A549 (cell line): ENCODE results near the gene EP400. TPM values are rescaled to one million over a fixed set of nuclear protein-coding genes. Genes with fewer than 3 reads are reported as not detected.
"Not testable (repeated sequence)": the region's sequence is repeated elsewhere in the genome, so short reads cannot be mapped to it uniquely, and the experiment has no call there.

Experiments
- ATAC-seq, 2 experiments: fragments of 200-7000 bp in 1 of 2; fragments of >200 bp in 1 of 2; cut with Nextera tagmentation in 1 of 2; cut with Tn5 transposase in 1 of 2; 3 replicates each; pipeline versions ENCODE4 v1.8.0 to v1.9.1; 2018 to 2020; ENCODE audit warnings: mild to moderate bottlenecking in 1 of 2, moderate library complexity in 1 of 2
- CTCF ChIA-PET: fragments of 300-600 bp; sonication (Branson Sonifier 250); formaldehyde crosslinking; extraction: SDS; loops from one replicate; lab custom pipeline; 2021; ENCODE audit warnings: antibody characterized with exemption, inconsistent platforms; lab: Yijun Ruan, JAX
- POLR2A ChIA-PET: fragments of 350-600 bp; formaldehyde crosslinking; extraction: SDS; loops from one replicate; lab custom pipeline; 2021; ENCODE audit warnings: antibody characterized with exemption, inconsistent platforms; lab: Yijun Ruan, JAX
- DNase-seq, 2 experiments: peaks; one replicate each; pipeline versions ENCODE4 v3.0.0 to v3.0.0-alpha.2; 2011 to 2016; ENCODE audit warnings: low read depth in 1 of 2, low spot score in 1 of 2
- FAIRE-seq: peaks from 2 replicates; lab custom pipeline; 2011; peaks lifted over from hg19 to GRCh38; lab: Jason Lieb, UNC
- H3K27ac ChIP-seq, 2 experiments: fragments of >200 bp; sonication (Bioruptor Twin); formaldehyde crosslinking; 3 replicates each; pipeline ENCODE4 v1.5.1; 2016 to 2017
- H3K4me1 ChIP-seq: fragments of >200 bp; sonication (Bioruptor Twin); formaldehyde crosslinking; 3 replicates; pipeline ENCODE4 v1.6.1; 2016
- H3K4me2 ChIP-seq: fragments of >200 bp; sonication (Bioruptor Twin); formaldehyde crosslinking; 3 replicates; pipeline ENCODE4 v1.6.1; 2016
- H3K4me3 ChIP-seq: fragments of >200 bp; sonication (Bioruptor Twin); formaldehyde crosslinking; 3 replicates; pipeline ENCODE4 v1.5.1; 2016
- H3K9me3 ChIP-seq: fragments of >200 bp; sonication (Bioruptor Twin); formaldehyde crosslinking; 3 replicates; pipeline ENCODE4 v1.6.1; 2016
- CBX2 ChIP-seq: fragments of 200-600 bp; sonication (generic); IDR thresholded peaks from 2 replicates; pipeline ENCODE4 v1.6.1; 2016; ENCODE audit warnings: low read depth, mild to moderate bottlenecking, borderline replicate concordance
- CHD2 ChIP-seq: fragments of 150-350 bp; IDR thresholded peaks from 2 replicates; pipeline ENCODE4 v1.6.1; 2014; ENCODE audit warnings: low read length; ENCODE audit not compliant: partially characterized antibody
- EHMT2 ChIP-seq: fragments of 200-600 bp; sonication (generic); IDR thresholded peaks from 2 replicates; pipeline ENCODE4 v1.6.1; 2016; ENCODE audit warnings: antibody characterized with exemption, low read depth, mild to moderate bottlenecking, moderate library complexity
- ESRRA ChIP-seq: fragments of 150-350 bp; IDR thresholded peaks from 2 replicates; pipeline ENCODE4 v1.6.1; 2014; ENCODE audit warnings: mild to moderate bottlenecking, low read length, borderline replicate concordance
- FOSB ChIP-seq: fragments of 250-450 bp; sonication (Bioruptor Pico); IDR thresholded peaks from 2 replicates; pipeline ENCODE4 v1.5.0; 2020; ENCODE audit warnings: mild to moderate bottlenecking, moderate library complexity
- FOSL2 ChIP-seq, 2 experiments: fragments of 450-650 bp in 1 of 2; fragments of >200 bp in 1 of 2; sonication (Bioruptor Twin) in 1 of 2; formaldehyde crosslinking; IDR thresholded peaks; 2 replicates each; pipeline versions ENCODE4 v1.5.0 to v1.6.1; 2016 to 2020; ENCODE audit warnings: mild to moderate bottlenecking in 1 of 2, moderate library complexity in 1 of 2
- HDAC2 ChIP-seq: fragments of 200-600 bp; sonication (generic); IDR thresholded peaks from 2 replicates; pipeline ENCODE4 v1.6.1; 2016
- HOXA7 ChIP-seq: fragments of 250-450 bp; sonication (Bioruptor Pico); IDR thresholded peaks from 2 replicates; pipeline ENCODE4 v1.5.0; 2020; ENCODE audit warnings: mild to moderate bottlenecking, moderate library complexity
- JUN ChIP-seq, 2 experiments: fragments of >200 bp; sonication (Bioruptor Twin); formaldehyde crosslinking; IDR thresholded peaks; 2 replicates in 1 of 2; 3 replicates in 1 of 2; pipeline ENCODE4 v1.6.1; 2016 to 2017
- KDM1A ChIP-seq: fragments of 200-600 bp; sonication (generic); IDR thresholded peaks from 2 replicates; pipeline ENCODE4 v1.6.1; 2016; ENCODE audit warnings: low read depth, mild to moderate bottlenecking
- KDM5A ChIP-seq: fragments of 200-600 bp; sonication (generic); IDR thresholded peaks from 2 replicates; pipeline ENCODE4 v1.6.1; 2016; ENCODE audit warnings: antibody characterized with exemption, mild to moderate bottlenecking
- MAZ ChIP-seq: fragments of 150-350 bp; IDR thresholded peaks from 2 replicates; pipeline ENCODE4 v1.6.1; 2014; ENCODE audit warnings: antibody characterized with exemption, low read depth, low read length, borderline replicate concordance
- NPAS2 ChIP-seq: fragments of 250-450 bp; sonication (Bioruptor Pico); IDR thresholded peaks from 2 replicates; pipeline ENCODE4 v1.8.0; 2022; ENCODE audit warnings: mild to moderate bottlenecking, moderate library complexity, borderline replicate concordance
- RAD21 ChIP-seq, 2 experiments: fragments of >200 bp in 1 of 2; sonication (Bioruptor Twin) in 1 of 2; formaldehyde crosslinking in 1 of 2; IDR thresholded peaks in 1 of 2; conservative IDR thresholded peaks in 1 of 2; 2 replicates in 1 of 2; 3 replicates in 1 of 2; pipeline ENCODE4 v1.6.1; 2012 to 2018; ENCODE audit warnings: inconsistent platforms in 1 of 2
- REST ChIP-seq: fragments of 200-600 bp; sonication (generic); IDR thresholded peaks from 2 replicates; pipeline ENCODE4 v1.6.1; 2016; ENCODE audit warnings: antibody characterized with exemption, mild to moderate bottlenecking, moderate library complexity
- RFX5 ChIP-seq: fragments of 450-650 bp; IDR thresholded peaks from 2 replicates; pipeline ENCODE4 v1.7.1; 2014; ENCODE audit warnings: antibody characterized with exemption, mild to moderate bottlenecking, moderate library complexity
- TP53 ChIP-seq: fragments of 250-450 bp; sonication (Bioruptor Pico); IDR thresholded peaks from 2 replicates; pipeline ENCODE4 v1.5.0; 2021; ENCODE audit warnings: mild to moderate bottlenecking, moderate library complexity
- ZNF302 ChIP-seq: fragments of 250-450 bp; sonication (Bioruptor Pico); IDR thresholded peaks from 2 replicates; pipeline ENCODE4 v1.9.0; 2021; ENCODE audit warnings: inconsistent platforms, mild to moderate bottlenecking, moderate library complexity
- WGBS: methylation state at CpG from one replicate; pipeline ENCODE4 v1.1.6; 2017; ENCODE audit errors: missing lambda C conversion rate; 5-methylcytosine and 5-hydroxymethylcytosine counted together
- polyA plus RNA-seq, 4 experiments: library from polyadenylated mRNA; depleted of rRNA in 3 of 4; stranded (reverse); fragments of >200 nt; fragmentation: RNase III in 1 of 4; extraction: RNeasy Plus Mini Kit Qiagen cat#74134 plus additional on column Dnase treatment in 1 of 4; gene quantifications; 2 replicates in 3 of 4; 3 replicates in 1 of 4; pipeline ENCODE4 v1.2.3, GENCODE V29; 2011 to 2017
- TF ChIP-seq, protein P1 (sequence below): fragments of >200 bp; sonication (Bioruptor Twin); formaldehyde crosslinking; IDR thresholded peaks from 3 replicates; pipeline ENCODE4 v1.6.1; 2016
- TF ChIP-seq, protein P2 (sequence below): fragments of >200 bp; sonication (Bioruptor Twin); formaldehyde crosslinking; IDR thresholded peaks from 3 replicates; pipeline ENCODE4 v1.5.1; 2016

EP400 gene
- polyA plus RNA-seq, 2 of the 4 experiments (the other 2 are of a cell fraction) = 9.7 to 15.2 TPM

DNA sequence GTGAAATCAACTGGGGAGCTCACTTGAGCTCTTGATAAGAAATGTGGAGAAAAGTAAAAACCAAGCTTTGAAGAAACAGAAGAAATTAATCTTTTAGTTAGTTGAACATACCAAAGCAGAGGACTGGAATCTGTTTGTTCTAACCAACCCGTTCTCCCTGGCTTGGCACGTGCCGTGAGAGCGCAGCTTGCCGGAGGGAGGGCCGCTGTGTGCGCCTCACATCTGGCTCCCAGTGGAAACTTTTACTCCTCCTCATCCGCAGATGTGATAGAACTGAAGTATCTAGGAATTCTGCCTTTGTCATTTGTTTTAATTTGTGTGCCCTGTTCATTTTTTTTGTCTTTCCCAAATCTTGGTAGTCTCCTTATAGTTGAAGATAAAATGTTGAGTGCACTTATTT lies 129.5 kb downstream of the EP400 start:
- DNase-seq (no peak), FAIRE-seq (peak; percentile 63), ATAC-seq (no peak)
- CTCF ChIA-PET = no interaction called here
- 0 out of 3 replicates have a peak, but pooled peaks cover 3% of the 10 kb centered on the region for H3K4me1 ChIP-seq
- no peaks in the 10 kb centered on the region for H3K9me3 ChIP-seq
- POLR2A ChIA-PET = no interaction called here
- H3K4me3 ChIP-seq = no peak overlapping the region
- H3K4me2 ChIP-seq = no peak overlapping the region
- TF ChIP-seq JUN (IDR thresholded peaks at IDR 0.05) = no peak
- no peak for TF ChIP-seq CBX2
- no peak for TF ChIP-seq ZNF302 (CRISPR knock-in tag)
- no peak for TF ChIP-seq NPAS2 (CRISPR knock-in tag)
- no peak for TF ChIP-seq EHMT2
- TF ChIP-seq KDM1A = no peak
- TF ChIP-seq, protein P1, sequence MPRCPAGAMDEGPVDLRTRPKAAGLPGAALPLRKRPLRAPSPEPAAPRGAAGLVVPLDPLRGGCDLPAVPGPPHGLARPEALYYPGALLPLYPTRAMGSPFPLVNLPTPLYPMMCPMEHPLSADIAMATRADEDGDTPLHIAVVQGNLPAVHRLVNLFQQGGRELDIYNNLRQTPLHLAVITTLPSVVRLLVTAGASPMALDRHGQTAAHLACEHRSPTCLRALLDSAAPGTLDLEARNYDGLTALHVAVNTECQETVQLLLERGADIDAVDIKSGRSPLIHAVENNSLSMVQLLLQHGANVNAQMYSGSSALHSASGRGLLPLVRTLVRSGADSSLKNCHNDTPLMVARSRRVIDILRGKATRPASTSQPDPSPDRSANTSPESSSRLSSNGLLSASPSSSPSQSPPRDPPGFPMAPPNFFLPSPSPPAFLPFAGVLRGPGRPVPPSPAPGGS = no peak
- TF ChIP-seq RAD21 (conservative IDR thresholded peaks at IDR 0.05 in 1 of 2, IDR thresholded peaks at IDR 0.05 in 1 of 2) = no peak
- no peak for TF ChIP-seq HOXA7 (CRISPR knock-in tag)
- no peak for TF ChIP-seq MAZ
- TF ChIP-seq TP53 = no peak
- no peak for TF ChIP-seq CHD2
- TF ChIP-seq HDAC2 = no peak
- TF ChIP-seq FOSB (CRISPR knock-in tag) = no peak
- no peak for TF ChIP-seq ESRRA
- TF ChIP-seq, protein P2, sequence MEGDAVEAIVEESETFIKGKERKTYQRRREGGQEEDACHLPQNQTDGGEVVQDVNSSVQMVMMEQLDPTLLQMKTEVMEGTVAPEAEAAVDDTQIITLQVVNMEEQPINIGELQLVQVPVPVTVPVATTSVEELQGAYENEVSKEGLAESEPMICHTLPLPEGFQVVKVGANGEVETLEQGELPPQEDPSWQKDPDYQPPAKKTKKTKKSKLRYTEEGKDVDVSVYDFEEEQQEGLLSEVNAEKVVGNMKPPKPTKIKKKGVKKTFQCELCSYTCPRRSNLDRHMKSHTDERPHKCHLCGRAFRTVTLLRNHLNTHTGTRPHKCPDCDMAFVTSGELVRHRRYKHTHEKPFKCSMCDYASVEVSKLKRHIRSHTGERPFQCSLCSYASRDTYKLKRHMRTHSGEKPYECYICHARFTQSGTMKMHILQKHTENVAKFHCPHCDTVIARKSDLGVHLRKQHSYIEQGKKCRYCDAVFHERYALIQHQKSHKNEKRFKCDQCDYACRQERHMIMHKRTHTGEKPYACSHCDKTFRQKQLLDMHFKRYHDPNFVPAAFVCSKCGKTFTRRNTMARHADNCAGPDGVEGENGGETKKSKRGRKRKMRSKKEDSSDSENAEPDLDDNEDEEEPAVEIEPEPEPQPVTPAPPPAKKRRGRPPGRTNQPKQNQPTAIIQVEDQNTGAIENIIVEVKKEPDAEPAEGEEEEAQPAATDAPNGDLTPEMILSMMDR = no peak
- whole genome bisulfite sequencing = 93% methylated on average over 8 of the region's 8 CpGs
- H3K27ac ChIP-seq = no peak overlapping the region

GRCh38 chr12:132079695-132080094 lies 130.0 kb downstream of the EP400 start:
- Histone ChIP-seq H3K9me3 (no peaks in the 10 kb centered on the region), H3K4me2 (no peak overlapping the region), H3K4me1 (0 out of 3 replicates have a peak, but pooled peaks cover 3% of the 10 kb centered on the region), H3K27ac (no peak overlapping the region), H3K4me3 (no peak overlapping the region)
- no peak for DNase-seq
- FAIRE-seq = no peak
- ChIA-PET CTCF (no interaction called here), POLR2A (no interaction called here)
- ATAC-seq = no peak
- TF ChIP-seq NPAS2 (CRISPR knock-in tag) = 0 out of 2 replicates have a peak, but pooled peaks have one; percentile 16
- no peak for TF ChIP-seq REST
- TF ChIP-seq, protein P2 = no peak
- no peak for TF ChIP-seq KDM5A
- no peak for TF ChIP-seq JUN (IDR thresholded peaks at IDR 0.05)
- no peak for TF ChIP-seq RFX5
- TF ChIP-seq FOSL2 (IDR thresholded peaks at IDR 0.05) = no peak
- TF ChIP-seq FOSL2 (CRISPR knock-in tag; IDR thresholded peaks at IDR 0.05) = no peak
- 91% methylated on average over 12 of the region's 12 CpGs for WGBS

DNA sequence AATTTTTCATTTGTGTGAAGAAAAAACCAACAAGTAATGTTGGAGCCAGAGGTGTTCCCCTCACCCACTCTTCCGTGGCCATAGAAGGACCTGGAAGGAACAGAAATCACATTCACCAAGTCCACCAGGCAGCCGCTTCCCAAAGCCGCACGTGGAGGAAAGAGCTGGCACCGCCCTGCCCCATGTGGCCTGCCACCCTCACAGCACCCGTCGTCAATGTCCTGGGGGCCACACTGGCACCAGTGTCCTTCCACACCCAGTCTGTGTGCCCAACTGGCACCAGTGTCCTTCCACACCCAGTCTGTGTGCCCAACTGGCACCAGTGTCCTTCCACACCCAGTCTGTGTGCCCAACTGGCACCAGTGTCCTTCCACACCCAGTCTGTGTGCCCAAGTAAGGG lies 130.8 kb downstream of the EP400 start:
- FAIRE-seq, H3K27ac ChIP-seq, H3K4me2 ChIP-seq, H3K4me3 ChIP-seq, CTCF ChIA-PET, POLR2A ChIA-PET, H3K9me3 ChIP-seq, DNase-seq, ATAC-seq: not testable (repeated sequence)
- 85% methylated on average over 7 of the region's 7 CpGs for whole genome bisulfite sequencing
- H3K4me1 ChIP-seq = peaks cover 10% of the 10 kb centered on the region; the same call in 2 of the 3 replicates
